Measurements from ENCODE around the gene APLP1.

APLP1 gene

DNA sequence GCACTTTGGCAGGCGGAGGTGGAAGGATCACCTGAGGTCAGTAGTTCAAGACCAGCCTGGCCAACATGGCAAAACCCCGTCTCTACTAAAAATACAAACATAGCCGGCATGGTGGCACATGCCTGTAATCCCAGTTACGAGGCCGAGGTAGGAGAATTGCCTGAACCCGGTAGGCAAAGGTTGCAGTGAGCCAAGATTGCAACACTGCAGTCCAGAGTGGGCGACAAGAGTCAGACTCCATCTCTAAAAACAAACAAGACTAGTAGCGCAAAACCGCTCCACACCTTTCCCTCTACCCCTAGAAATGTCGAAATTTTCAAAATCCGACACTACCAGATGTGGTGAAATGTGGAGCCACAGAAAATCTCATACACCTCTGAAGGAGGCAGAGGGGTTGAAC, 50.9 kb downstream of the APLP1 start:
- no peak for DNase-seq (ENCODE audit: low spot score)
- in situ Hi-C loops (cut with MboI; ENCODE audit: low sequenced_read_pairs, unreplicated experiment), result no loop called here
- TF ChIP-seq, protein P1, sequence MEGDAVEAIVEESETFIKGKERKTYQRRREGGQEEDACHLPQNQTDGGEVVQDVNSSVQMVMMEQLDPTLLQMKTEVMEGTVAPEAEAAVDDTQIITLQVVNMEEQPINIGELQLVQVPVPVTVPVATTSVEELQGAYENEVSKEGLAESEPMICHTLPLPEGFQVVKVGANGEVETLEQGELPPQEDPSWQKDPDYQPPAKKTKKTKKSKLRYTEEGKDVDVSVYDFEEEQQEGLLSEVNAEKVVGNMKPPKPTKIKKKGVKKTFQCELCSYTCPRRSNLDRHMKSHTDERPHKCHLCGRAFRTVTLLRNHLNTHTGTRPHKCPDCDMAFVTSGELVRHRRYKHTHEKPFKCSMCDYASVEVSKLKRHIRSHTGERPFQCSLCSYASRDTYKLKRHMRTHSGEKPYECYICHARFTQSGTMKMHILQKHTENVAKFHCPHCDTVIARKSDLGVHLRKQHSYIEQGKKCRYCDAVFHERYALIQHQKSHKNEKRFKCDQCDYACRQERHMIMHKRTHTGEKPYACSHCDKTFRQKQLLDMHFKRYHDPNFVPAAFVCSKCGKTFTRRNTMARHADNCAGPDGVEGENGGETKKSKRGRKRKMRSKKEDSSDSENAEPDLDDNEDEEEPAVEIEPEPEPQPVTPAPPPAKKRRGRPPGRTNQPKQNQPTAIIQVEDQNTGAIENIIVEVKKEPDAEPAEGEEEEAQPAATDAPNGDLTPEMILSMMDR (IDR thresholded peaks at IDR 0.05; ENCODE audit: borderline replicate concordance, control extremely low read depth, extremely low read depth, insufficient read depth, missing control alignments), result no peak

DNA sequence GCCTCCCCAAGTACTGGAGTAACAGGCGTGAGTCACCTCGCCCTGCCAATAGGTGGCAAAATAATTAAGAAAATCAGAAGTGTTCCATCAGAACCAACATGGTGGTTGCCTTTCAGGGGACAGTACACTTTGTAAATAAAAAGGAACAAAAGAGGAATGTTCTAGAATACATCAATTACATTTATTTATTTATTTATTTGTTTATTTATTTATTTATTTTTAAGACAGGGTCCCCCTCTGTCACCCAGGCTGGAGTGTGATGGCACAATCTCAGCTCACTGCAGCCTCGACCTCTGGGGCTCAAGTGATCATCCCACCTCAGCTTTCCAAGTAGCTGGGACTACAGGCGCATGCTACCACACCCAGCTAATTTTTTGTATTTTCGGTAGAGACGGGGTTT, 52.6 kb downstream of the APLP1 start:
- TF ChIP-seq, protein P1 (IDR thresholded peaks at IDR 0.05; ENCODE audit: borderline replicate concordance, control extremely low read depth, extremely low read depth, insufficient read depth, missing control alignments), result no peak
- in situ Hi-C loops (cut with MboI; ENCODE audit: low sequenced_read_pairs, unreplicated experiment), result loop anchor here (10.0 kb wide), 1 partner anchor 216 kb away; the partner anchor contains the start of gene ZBTB32
- no peak for DNase-seq (ENCODE audit: low spot score)

DNA sequence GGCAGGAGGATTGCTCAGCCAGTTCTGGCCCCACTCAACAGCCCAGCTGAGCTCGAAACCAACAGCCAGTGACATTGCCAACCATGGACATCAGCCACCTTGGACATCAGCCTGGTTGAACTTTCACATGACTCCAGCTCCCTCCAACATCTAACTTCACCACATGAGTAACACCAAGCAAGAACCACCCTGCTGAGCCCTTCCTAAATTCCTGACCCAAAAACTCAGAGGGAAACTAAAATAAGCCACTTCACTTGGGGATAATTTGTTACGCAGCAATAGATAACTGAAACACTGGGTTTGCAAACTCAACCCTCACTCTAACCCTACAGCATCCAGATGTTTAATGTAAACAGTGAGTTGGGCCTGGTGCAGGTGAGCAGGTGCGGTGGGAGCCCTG, 57.1 kb downstream of the APLP1 start:
- TF ChIP-seq, protein P1 (IDR thresholded peaks at IDR 0.05; ENCODE audit: borderline replicate concordance, control extremely low read depth, extremely low read depth, insufficient read depth, missing control alignments), result no peak
- in situ Hi-C loops (cut with MboI; ENCODE audit: low sequenced_read_pairs, unreplicated experiment), result loop anchor here (10.0 kb wide), 1 partner anchor 221 kb away; the partner anchor contains the start of gene ZBTB32
- no peak for DNase-seq (ENCODE audit: low spot score)

DNA sequence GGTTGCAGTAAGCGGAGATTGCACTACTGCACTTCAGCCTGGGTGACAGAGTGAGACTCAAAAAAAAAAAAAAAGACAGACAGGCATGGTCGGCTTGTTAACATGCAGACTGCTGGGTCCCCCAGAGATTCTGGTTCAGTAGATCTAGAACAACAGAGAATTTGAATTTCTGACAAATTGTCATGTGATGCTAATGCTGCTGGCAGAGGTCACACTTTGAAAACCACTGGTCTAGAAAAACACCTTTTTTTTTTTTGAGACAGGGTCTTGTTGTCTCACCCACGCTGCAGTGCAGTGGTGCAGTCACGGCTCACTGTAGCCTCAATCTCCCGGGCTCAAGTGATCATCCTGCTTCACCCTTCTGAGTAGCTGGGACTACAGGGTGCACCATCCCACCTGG, 60.1 kb downstream of the APLP1 start:
- in situ Hi-C loops (cut with MboI; ENCODE audit: low sequenced_read_pairs, unreplicated experiment), result loop anchor here (10.0 kb wide), 1 partner anchor 224 kb away; the partner anchor contains the start of gene ZBTB32
- TF ChIP-seq, protein P1 (IDR thresholded peaks at IDR 0.05; ENCODE audit: borderline replicate concordance, control extremely low read depth, extremely low read depth, insufficient read depth, missing control alignments), result no peak
- no peak for DNase-seq (ENCODE audit: low spot score)
